HG03432 (cell line): ENCODE measurements around the gene ASIC5.

Source experiments
- ATAC-seq: cut with Tn5 transposase; IDR thresholded peaks from one replicate; pipeline ENCODE4 v1.9.1; 2021; ENCODE audit warnings: mild to moderate bottlenecking, moderate library complexity; ENCODE audit not compliant: unreplicated experiment

ASIC5 gene

GRCh38 chr4:155881555-155881954 is 15.5 kb upstream of the ASIC5 start:
- ATAC-seq = peak; percentile 46

- ATAC-seq = no peak
These were observed 13.7 kb upstream of the ASIC5 start for GRCh38 chr4:155879767-155880166.

- ATAC-seq = no peak
These were observed 12.5 kb upstream of the ASIC5 start for GRCh38 chr4:155878611-155879010.

DNA sequence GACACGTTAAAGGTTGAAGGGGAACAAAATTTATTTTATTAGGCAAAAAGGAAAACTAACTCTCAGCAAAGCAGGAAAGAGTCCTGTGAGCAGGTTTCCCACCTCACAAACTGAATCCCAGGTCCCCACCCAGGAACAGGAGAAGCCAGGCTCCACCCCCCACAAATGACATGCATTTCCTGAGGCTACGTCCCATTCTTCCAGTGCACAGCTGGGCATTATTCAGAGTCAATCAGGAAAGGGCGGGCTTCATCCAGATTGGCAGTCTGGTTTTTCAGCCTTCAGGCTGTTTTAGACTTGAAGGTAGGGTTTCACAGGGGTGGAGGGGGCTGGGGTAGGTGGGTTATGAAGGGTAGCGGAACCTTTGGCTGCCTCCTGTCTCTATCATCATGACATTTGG is 11.9 kb upstream of the ASIC5 start:
- no peak for ATAC-seq

DNA sequence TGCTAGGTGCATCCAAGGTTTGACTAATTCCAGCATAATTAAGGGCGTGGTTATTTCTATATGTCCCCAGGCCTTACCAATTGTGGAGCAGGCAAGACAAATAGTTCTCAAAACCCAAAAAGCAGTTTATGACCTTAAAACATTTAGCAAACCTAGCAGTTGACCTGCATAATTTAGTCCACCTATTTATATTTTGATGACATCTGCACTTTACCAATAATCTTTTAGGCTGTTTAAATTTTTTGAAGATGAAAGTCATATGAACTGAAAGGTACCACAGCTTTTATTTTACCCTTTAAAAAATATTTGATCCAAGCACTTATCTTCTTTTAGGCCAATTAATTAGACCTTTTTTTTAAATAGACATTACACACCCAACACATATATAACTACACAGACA is 9.8 kb upstream of the ASIC5 start:
- no peak for ATAC-seq

GRCh38 chr4:155855897-155856296 is 10.2 kb downstream of the ASIC5 start:
- ATAC-seq = no peak

GRCh38 chr4:155854582-155855226 is 11.4 kb downstream of the ASIC5 start:
- ATAC-seq = no peak

DNA sequence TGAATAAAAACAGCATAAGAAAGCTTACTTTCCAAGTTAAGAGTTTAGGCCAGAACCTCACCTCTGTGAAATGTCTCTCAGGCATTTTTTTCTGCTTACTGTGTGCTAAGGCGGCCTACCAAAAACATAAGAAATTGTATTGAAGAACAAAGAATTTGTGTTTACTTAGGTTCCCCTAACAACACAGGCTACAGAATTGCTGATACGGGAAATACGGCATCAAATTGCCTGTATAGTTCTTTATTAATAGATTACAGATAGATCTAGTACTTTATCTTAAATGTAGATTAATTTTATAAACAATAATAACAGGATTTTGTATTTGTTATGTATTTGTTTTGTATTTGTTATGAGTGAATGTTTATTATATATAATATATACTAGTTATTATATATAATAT is 12.9 kb downstream of the ASIC5 start:
- ATAC-seq = no peak

DNA sequence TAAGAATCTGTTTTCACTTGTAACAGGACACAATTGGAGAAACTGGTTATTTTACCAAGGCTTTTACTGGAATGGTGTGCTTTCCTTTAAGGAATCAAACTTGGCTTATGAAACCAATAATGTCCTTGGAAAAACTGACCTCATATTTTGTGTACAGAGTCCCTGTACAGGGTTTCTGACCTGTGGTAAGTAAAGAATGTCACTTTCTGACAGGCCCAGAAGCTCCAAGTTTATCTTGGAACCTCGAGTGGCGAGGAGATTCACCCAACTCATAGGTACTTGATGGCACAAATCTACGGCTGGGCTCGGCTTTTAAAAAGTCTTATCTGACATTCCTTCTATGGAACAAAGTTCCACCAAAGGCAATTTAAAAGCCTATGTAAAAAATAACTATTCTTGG is 17.0 kb downstream of the ASIC5 start:
- no peak for ATAC-seq

- ATAC-seq = no peak
These were observed 19.1 kb downstream of the ASIC5 start for GRCh38 chr4:155846929-155847328.

DNA sequence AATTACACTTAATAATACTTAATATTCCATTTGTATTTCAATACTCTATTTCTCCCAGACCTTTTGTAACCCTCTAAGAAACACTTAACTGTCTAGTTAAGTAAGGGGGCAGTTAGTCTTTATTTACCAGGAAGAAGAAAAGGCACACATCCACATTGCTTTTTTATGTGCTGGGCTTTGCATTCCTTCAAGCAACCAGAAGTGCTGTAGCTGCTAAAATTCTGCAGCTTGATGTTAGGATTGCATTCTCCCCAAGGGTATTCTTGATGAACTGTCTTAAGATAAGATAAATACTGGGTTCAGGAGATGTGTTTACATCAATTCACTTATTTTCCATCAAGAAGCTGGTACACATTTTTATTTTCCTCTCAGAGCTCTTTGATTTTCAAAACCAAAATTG is 24.0 kb downstream of the ASIC5 start:
- ATAC-seq = no peak

DNA sequence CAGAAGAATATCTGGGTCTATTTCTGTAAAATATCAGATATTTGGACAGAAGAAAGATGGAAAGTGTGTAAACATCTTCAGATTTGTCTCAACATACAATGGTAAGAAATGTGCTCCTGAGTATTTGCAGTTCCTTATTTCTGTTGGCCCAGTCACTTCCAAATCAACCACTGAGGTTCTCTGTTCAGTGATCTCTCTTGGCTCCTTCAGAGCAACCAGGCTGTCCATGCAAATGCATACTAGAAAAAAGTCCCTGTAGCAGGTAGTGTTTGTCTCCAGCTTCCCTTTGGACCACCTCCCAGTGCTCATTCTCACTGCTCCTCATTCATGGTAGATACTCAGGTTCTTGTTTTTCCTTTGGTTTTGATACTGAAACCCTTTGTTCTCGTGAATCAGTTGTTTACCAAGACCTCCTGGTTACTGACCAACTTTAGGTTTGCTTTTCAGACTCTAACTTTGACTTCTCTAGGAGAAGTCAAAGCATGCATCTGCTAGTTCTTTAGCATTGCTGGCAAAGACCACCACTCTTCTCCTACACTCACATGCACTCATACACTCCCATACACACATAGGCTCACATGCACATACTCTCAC is 28.8 kb downstream of the ASIC5 start:
- no peak for ATAC-seq

DNA sequence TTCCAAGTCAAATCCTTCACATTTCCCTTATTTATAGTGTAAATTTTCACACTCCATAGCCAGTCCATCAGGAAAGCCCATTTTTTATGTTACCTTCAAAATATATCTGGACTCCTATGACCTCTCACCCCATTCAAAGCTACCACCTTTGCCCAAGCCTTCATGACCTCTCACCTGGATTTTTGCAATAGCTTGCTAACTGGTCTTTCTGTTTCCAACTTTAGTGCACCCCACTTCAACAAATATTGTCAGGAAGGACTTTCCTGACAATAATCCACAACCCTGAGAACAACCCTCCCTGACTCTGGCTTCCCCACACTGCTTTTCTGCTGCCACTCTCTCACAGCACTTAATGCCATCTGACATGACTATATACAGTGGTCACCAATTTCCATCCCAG is 33.4 kb downstream of the ASIC5 start:
- ATAC-seq = no peak

- ATAC-seq = no peak
These were observed 37.4 kb downstream of the ASIC5 start for GRCh38 chr4:155828628-155829027.

DNA sequence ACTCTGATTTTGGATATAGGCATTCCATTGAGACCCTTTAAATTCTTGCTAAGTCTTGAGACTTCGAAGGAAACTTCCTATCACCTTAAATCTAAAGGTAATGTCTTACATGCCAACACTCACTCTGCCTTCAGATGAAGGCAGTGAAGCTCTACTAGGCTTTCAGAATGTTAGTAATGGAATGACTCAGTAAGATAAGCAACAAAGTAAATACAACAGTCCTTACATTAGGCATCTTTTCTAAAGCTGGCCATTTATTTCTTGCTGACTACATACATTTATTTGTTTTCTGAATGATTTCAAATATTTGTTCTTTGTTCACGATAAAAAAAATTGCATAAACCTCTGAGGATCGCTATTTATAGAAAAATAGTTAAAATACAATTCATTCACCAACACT is 43.5 kb downstream of the ASIC5 start:
- peak; percentile 74 for ATAC-seq

DNA sequence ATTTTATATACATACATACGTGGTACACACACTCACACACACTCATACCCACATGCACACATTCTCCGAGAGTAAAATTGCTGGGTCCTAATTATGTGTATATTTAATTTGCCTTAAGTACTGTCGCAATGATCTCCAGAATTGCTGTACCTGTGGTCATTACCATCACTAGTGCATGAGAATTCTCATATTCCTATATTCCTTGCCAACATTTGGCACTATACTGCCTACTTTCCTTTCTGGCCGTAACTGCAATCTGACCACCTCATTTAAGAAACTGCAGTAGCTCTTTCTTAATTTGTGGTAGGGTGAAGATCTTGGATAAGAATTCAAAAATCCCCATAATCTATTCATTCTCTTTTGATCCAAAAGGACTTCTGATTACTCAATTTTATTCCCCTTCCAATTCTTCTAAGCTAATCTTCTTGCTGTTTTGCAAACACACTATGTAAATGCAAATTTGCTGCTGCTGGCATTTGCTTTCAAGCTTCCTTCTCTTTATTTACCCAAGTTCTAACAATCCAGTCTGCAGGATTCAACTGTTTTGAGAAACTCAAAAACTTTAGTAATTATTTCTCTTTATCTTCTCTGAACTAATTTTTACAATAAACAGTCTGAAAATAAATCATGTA is 45.1 kb downstream of the ASIC5 start:
- no peak for ATAC-seq

- no peak for ATAC-seq
These were observed 47.0 kb downstream of the ASIC5 start for GRCh38 chr4:155819066-155819465.

DNA sequence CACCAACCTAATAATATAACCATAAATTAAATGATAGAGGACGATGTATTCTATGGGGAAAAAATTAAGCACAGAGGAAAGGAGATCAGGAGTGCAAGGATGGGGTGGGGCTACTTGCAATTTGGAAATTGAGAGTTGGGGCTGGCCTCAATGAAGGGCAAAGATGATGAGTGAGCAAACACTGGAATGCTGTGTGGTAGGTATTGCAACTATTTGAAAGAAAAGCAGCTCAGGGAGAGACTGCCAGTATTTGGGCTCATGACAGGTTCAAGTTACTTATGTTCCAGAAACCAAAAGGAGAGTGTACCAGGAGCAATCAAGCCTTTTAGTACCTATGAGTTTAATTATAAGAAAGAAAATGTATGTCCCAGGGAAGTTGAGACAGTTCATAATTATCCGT is 47.4 kb downstream of the ASIC5 start:
- no peak for ATAC-seq

GRCh38 chr4:155811083-155811482 is 55.0 kb downstream of the ASIC5 start:
- no peak for ATAC-seq

- peak; percentile 97 for ATAC-seq
These were observed 56.2 kb downstream of the ASIC5 start for GRCh38 chr4:155809835-155810234.

DNA sequence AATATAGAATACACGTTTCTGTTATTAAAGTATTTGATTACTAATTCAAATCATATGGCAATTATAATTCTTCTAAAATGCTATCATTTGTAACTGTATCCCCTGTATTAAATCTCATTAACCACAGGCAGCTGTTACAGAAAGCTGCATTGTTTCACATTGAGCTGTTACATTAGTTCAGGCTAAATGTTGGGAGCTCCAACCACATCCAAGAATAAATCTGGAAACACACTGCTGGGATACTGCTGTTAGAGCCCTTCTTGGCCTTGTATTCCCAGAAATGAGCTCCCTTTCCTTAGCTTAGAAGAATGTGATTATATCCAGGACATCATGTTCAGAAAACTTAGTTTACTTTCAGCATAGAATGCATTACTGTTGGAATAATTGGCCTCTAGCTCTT is 59.1 kb downstream of the ASIC5 start:
- no peak for ATAC-seq

DNA sequence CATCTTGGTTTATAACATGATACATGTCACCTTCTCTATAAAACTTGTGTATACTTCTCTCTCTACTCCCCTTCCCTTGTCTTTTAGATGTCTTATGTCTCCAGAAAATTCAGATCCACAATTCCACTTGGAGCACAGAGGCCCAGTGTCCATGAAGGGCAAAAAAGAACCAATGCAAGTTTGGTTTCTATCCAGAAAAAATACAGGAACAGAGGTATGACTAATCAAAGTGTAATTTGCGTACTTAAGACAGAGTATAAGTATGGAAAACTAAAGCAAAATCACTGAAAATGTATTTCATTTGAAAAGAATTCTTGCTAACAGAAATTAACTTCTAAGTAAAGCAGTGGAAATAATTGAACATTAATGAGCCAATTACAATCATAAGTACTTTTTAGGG is 61.1 kb downstream of the ASIC5 start:
- ATAC-seq = no peak
